OCI-LY3 (cell line): ENCODE data around the gene PLCB4.

Experiments used
- H2AFZ ChIP-seq: fragments of 200-600, 300-600 bp; shearing (Covaris generic); 2 replicates; pipeline ENCODE4 v1.6.0; 2014; ENCODE audit warnings: antibody characterized with exemption, low read depth, low read length
- H3K27ac ChIP-seq: fragments of 200-600, 300-600 bp; sonication (generic); 2 replicates; pipeline ENCODE4 v1.5.1; 2014; ENCODE audit warnings: mild to moderate bottlenecking, low read length, moderate library complexity, mixed read lengths
- H3K27me3 ChIP-seq: fragments of 200-600, 300-600 bp; sonication (generic); 2 replicates; pipeline ENCODE4 v1.6.1; 2014; ENCODE audit warnings: low read depth, low read length, mixed read lengths
- H3K36me3 ChIP-seq: fragments of 200-600, 300-600 bp; sonication (generic); replicated peaks from 2 replicates; pipeline ENCODE3; 2014; ENCODE audit warnings: low read depth, low read length, mixed read lengths
- H3K4me1 ChIP-seq: fragments of 300-600, 200-600 bp; sonication (generic); 2 replicates; pipeline ENCODE4 v1.6.1; 2014; ENCODE audit warnings: low read length, mixed read lengths
- H3K4me2 ChIP-seq: fragments of 200-600, 300-600 bp; sonication (generic); 2 replicates; pipeline ENCODE4 v1.6.1; 2014; ENCODE audit warnings: low read length, mixed read lengths
- H3K4me3 ChIP-seq: fragments of 300-600, 200-600 bp; sonication (generic); 2 replicates; pipeline ENCODE4 v1.5.1; 2014; ENCODE audit warnings: antibody characterized with exemption, mild to moderate bottlenecking, low read length, moderate library complexity
- H3K79me2 ChIP-seq: fragments of 300-600, 200-600 bp; shearing (Covaris generic); 2 replicates; pipeline ENCODE4 v1.6.1; 2014; ENCODE audit warnings: mild to moderate bottlenecking, low read length, mixed read lengths
- H3K9ac ChIP-seq: fragments of 300-600, 200-600 bp; shearing (Covaris generic); 2 replicates; pipeline ENCODE4 v1.6.0; 2014; ENCODE audit warnings: mild to moderate bottlenecking, low read length, moderate library complexity
- H3K9me3 ChIP-seq: fragments of 200-600, 300-600 bp; shearing (Covaris generic); 2 replicates; pipeline ENCODE4 v1.6.1; 2014; ENCODE audit warnings: low read length, mixed read lengths; ENCODE audit not compliant: insufficient read depth
- H4K20me1 ChIP-seq: fragments of 200-600, 300-600 bp; sonication (generic); 2 replicates; pipeline ENCODE4 v1.6.1; 2016; ENCODE audit warnings: low read length, mixed read lengths; ENCODE audit not compliant: insufficient read depth
- CTCF ChIP-seq: fragments of 200-600, 300-600 bp; sonication (generic); IDR thresholded peaks from 2 replicates; pipeline ENCODE4 v1.5.1; 2014; ENCODE audit warnings: antibody characterized with exemption, low read length, low read depth
- EZH2phosphoT487 ChIP-seq: fragments of 200-600 bp; shearing (Covaris generic); IDR thresholded peaks from 2 replicates; pipeline ENCODE4 v1.6.1; 2018; ENCODE audit warnings: antibody characterized with exemption, mixed run types, low read depth

PLCB4 gene

GRCh38 chr20:9331707-9332435 is 263.0 kb downstream of the PLCB4 start:
- no peak overlapping the region for H3K27ac ChIP-seq
- H3K4me1 ChIP-seq, result no peaks in the 10 kb centered on the region
- H3K36me3 ChIP-seq, result no peaks in the 10 kb centered on the region
- H3K9ac ChIP-seq, result no peak overlapping the region
- H3K9me3 ChIP-seq, result no peaks in the 10 kb centered on the region; the same call in 1 of the 2 replicates
- TF ChIP-seq EZH2phosphoT487 (no peak), CTCF (no peak)
- H3K4me3 ChIP-seq, result no peak overlapping the region
- H3K79me2 ChIP-seq, result no peaks in the 10 kb centered on the region
- H3K4me2 ChIP-seq, result no peak overlapping the region
- no peak overlapping the region for H2AFZ ChIP-seq
- H3K27me3 ChIP-seq, result peaks cover 3% of the 10 kb centered on the region; the same call in 1 of the 2 replicates
- H4K20me1 ChIP-seq, result no peaks in the 10 kb centered on the region

GRCh38 chr20:9332791-9333479 is 264.0 kb downstream of the PLCB4 start:
- Histone ChIP-seq H3K4me3 (no peak overlapping the region), H3K79me2 (no peaks in the 10 kb centered on the region), H3K27ac (no peak overlapping the region), H3K9ac (no peak overlapping the region), H3K4me1 (no peaks in the 10 kb centered on the region), H2AFZ (no peak overlapping the region), H3K9me3 (no peaks in the 10 kb centered on the region; the same call in 1 of the 2 replicates), H3K4me2 (no peak overlapping the region), H3K36me3 (no peaks in the 10 kb centered on the region), H4K20me1 (no peaks in the 10 kb centered on the region), H3K27me3 (peaks cover 3% of the 10 kb centered on the region; the same call in 1 of the 2 replicates)
- TF ChIP-seq CTCF, result no peak
- TF ChIP-seq EZH2phosphoT487, result no peak

DNA sequence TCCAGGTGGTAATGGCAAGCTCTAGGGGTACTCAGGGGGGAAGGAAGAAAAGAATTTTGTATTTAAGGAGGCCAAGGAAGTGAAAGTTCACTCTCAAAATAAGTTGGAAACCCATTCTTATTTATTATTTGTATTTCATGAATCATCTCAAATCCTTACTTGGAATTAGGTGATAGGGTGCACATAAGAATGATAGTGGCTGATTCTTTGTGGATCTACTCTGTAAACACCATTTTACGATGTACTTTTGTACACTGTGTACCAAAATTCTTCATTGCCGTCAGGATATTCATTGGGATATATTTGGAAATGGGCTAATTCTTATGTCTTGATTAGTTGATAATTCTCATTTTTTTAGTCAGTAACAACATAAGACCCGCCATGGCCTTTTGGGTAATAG is 266.0 kb downstream of the PLCB4 start:
- H3K4me1 ChIP-seq, result no peaks in the 10 kb centered on the region
- H3K4me3 ChIP-seq, result no peak overlapping the region
- H3K4me2 ChIP-seq, result no peak overlapping the region
- H3K27me3 ChIP-seq, result peaks cover 3% of the 10 kb centered on the region; the same call in 1 of the 2 replicates
- H3K79me2 ChIP-seq, result no peaks in the 10 kb centered on the region
- H3K27ac ChIP-seq, result no peak overlapping the region
- TF ChIP-seq CTCF (no peak), EZH2phosphoT487 (no peak)
- H2AFZ ChIP-seq, result no peak overlapping the region
- no peaks in the 10 kb centered on the region; the same call in 1 of the 2 replicates for H3K9me3 ChIP-seq
- H4K20me1 ChIP-seq, result no peaks in the 10 kb centered on the region
- H3K36me3 ChIP-seq, result no peaks in the 10 kb centered on the region
- H3K9ac ChIP-seq, result no peak overlapping the region

DNA sequence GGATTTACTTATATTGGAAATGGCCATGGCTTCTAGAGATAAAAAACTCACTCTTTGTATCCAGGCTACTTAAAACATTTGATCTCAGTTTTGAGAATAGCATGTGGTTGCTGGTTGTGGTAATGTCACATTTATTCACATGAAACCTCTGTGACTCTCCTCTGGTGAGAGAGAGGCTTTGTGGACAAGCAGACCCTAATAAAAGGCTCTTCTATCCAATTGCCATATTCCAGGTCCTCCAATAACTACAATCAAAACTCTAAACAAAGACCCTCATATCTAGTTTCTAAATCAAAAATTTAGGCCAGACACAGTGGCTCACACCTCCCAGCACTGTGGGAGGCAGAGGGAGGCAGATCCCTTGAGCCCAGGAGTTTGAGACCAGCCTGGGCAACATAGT is 269.2 kb downstream of the PLCB4 start:
- Histone ChIP-seq H3K9me3 (no peaks in the 10 kb centered on the region; the same call in 1 of the 2 replicates), H2AFZ (no peak overlapping the region), H3K4me1 (no peaks in the 10 kb centered on the region), H3K27me3 (peaks cover 3% of the 10 kb centered on the region; the same call in 1 of the 2 replicates), H3K36me3 (no peaks in the 10 kb centered on the region), H3K79me2 (no peaks in the 10 kb centered on the region), H3K4me2 (no peak overlapping the region), H3K4me3 (no peak overlapping the region), H3K27ac (no peak overlapping the region), H3K9ac (no peak overlapping the region), H4K20me1 (no peaks in the 10 kb centered on the region)
- TF ChIP-seq CTCF (no peak), EZH2phosphoT487 (no peak)
